NCI-H146 treated with DMSO at 0.1 percent for 48 hours (cell line): ENCODE results near the gene PIGO.
A peak's percentile ranks its signal among the peaks of the same experiment; 100 is the strongest.

ENCODE experiments used
- DNase-seq: peaks from one replicate; lab custom pipeline; 2025; ENCODE audit not compliant: unreplicated experiment; lab: John Stamatoyannopoulos, UW

Gene PIGO

GRCh38 chr9:35096035-35096849 lies at the start of gene PIGO:
TSS of gene PIGO (minus strand) at chr9:35096591. CDS start at chr9:35095565, 1,026 bp downstream.
- DNase-seq: peak; percentile 80

- DNase-seq: no peak
Observed at GRCh38 chr9:35142037-35142436, 45.6 kb upstream of the PIGO start.

- DNase-seq: no peak
Observed at GRCh38 chr9:35140093-35140492, 43.7 kb upstream of the PIGO start.

- DNase-seq: no peak
Observed at GRCh38 chr9:35136866-35137265, 40.5 kb upstream of the PIGO start.

- no peak for DNase-seq
Observed at GRCh38 chr9:35135988-35136387, 39.6 kb upstream of the PIGO start.

GRCh38 chr9:35134920-35135319 lies 38.5 kb upstream of the PIGO start:
- no peak for DNase-seq

GRCh38 chr9:35116898-35117551 lies 20.6 kb upstream of the PIGO start:
- peak; percentile 91 for DNase-seq

- DNase-seq: no peak
Observed at GRCh38 chr9:35116539-35116897, 20.1 kb upstream of the PIGO start.

GRCh38 chr9:35115680-35116538 lies 19.5 kb upstream of the PIGO start, which contains the start of gene ATOSB:
TSS of gene ATOSB (minus strand) at chr9:35115862. CDS start at chr9:35108274, 7,588 bp downstream.
- DNase-seq: peak; percentile 97

- DNase-seq: no peak
Observed at GRCh38 chr9:35114840-35115628, 18.6 kb upstream of the PIGO start.

GRCh38 chr9:35114113-35114839 lies 17.9 kb upstream of the PIGO start:
- peak; percentile 80 for DNase-seq

GRCh38 chr9:35112257-35113020 lies 16.0 kb upstream of the PIGO start:
- DNase-seq: no peak

GRCh38 chr9:35111001-35111933 lies 14.9 kb upstream of the PIGO start:
- peak; percentile 95 for DNase-seq

- DNase-seq: no peak
Observed at GRCh38 chr9:35110327-35110761, 14.0 kb upstream of the PIGO start.

- DNase-seq: no peak
Observed at GRCh38 chr9:35108946-35109575, 12.7 kb upstream of the PIGO start.

- no peak for DNase-seq
Observed at GRCh38 chr9:35108461-35108860, 12.1 kb upstream of the PIGO start.
